Activated CD4-positive, alpha-beta T cell treated with anti-CD3 and anti-CD28 coated beads for 1 hour (primary cell): ENCODE measurements around the gene MAP3K14.

Experiments
- DNase-seq: peaks from one replicate; pipeline ENCODE4 v3.0.0-alpha.2; 2020

Gene MAP3K14

GRCh38 chr17:45218895-45219661 lies 97.7 kb downstream of the MAP3K14 start:
- peak; percentile 80 for DNase-seq
